ENCODE measurements around the gene PACRG.

DNA sequence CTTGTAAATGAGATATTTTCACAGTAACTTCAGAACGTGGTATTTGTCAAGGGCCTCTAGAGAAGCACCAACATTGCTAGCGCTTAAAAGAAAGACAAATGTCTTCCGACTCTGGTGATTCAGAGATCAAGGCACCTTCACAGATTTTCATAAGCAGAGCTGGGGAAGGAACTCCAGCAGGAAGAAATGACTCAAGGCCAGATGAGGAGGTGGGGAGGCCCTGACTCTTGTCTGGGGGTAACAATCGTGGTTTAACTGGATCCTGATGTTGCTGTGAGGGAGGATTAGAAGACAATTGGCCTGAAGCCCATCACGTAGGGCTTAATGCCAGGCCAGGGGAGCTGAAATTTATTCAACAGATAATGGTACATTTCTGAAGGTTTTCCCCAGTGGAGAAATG is 563.8 kb downstream of the PACRG start:
- TF ChIP-seq POLR2A (IDR thresholded peaks at IDR 0.05; ENCODE audit: low read depth, low read length) = no peak
- TF ChIP-seq TAF1 (IDR thresholded peaks at IDR 0.05; ENCODE audit: borderline replicate concordance, low read depth, low read length) = no peak
- no peak for TF ChIP-seq POLR2AphosphoS5 (IDR thresholded peaks at IDR 0.05; ENCODE audit: low read depth, low read length)

Measured in GM12892 (cell line).